Measurements from ENCODE around the gene PKLR. TPM values are rescaled to one million over a fixed set of nuclear protein-coding genes. Genes with fewer than 3 reads are reported as not detected.

Gene PKLR
- total and polyA plus RNA-seq, 2 of the 4 experiments (the other 2 are of a cell fraction), result 0.03 TPM; not detected in 1

DNA sequence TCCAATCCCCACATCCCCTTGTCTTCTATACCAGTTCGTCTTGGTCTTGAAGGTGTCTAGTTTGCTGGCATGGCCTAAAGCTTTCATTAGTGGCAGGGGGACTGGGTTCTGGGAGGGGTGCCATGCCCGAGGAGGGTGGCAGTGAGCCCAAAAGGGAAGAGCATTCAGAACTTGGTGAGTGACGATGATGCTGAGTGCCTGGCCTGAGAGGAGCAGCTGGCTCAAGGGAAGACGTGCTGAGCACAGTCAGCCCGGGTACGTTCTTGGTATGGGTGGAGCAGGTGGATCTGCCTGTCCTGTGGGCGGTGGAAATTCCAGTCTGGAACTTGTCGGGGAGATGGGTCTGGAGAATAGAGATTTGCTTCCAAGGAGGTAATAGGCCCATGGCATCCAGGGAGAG is 12.0 kb upstream of the PKLR start:
- H3K14ac ChIP-seq (replicated peaks; ENCODE audit: low read depth, low read length), result no peak overlapping the region
- H3K27me3 ChIP-seq (ENCODE audit: control insufficient read depth, insufficient read depth, low read length), result no peaks in the 10 kb centered on the region
- H3K56ac ChIP-seq (ENCODE audit: extremely low read depth, insufficient read depth, low read length), result no peak overlapping the region
- dilution Hi-C loops (cut with HindIII; ENCODE audit: low sequenced_read_pairs, unreplicated experiment), result no loop called here
- no peak overlapping the region for H2AFZ ChIP-seq (replicated peaks; ENCODE audit: low read length, poor library complexity)
- no peaks in the 10 kb centered on the region for H4K20me1 ChIP-seq (ENCODE audit: insufficient read depth, low read length)
- DNase-seq (no peak), ATAC-seq (ENCODE audit: low read depth) (no peak)
- H3K4me1 ChIP-seq (ENCODE audit: control insufficient read depth, insufficient read depth, low read length), result peaks cover 4% of the 10 kb centered on the region
- H3K9me3 ChIP-seq (ENCODE audit: control insufficient read depth, insufficient read depth, low read length), result no peaks in the 10 kb centered on the region
- no peak overlapping the region for H2BK15ac ChIP-seq (ENCODE audit: low read depth, low read length)
- peaks cover 20% of the 10 kb centered on the region for H3K36me3 ChIP-seq (ENCODE audit: control insufficient read depth, insufficient read depth, low read length)
- no peak overlapping the region for H2BK20ac ChIP-seq (ENCODE audit: low read depth, low read length)
- H3K4me2 ChIP-seq (ENCODE audit: low read depth, low read length), result no peak overlapping the region
- H2BK5ac ChIP-seq (ENCODE audit: low read depth, low read length, poor library complexity, severe bottlenecking), result no peak overlapping the region
- peaks cover 15 to 53% of the 10 kb centered on the region in 2 experiments for H3K79me1 ChIP-seq (ENCODE audit: low read depth in 1 of 2, low read length in 2 of 2)
- no peak overlapping the region for H4K8ac ChIP-seq (ENCODE audit: low read depth in 2 of 2, low read length in 2 of 2)
- peaks cover 10% of the 10 kb centered on the region; the same call in 1 of the 2 replicates for H3K9me1 ChIP-seq (ENCODE audit: insufficient read depth, low read length)
- WGBS, 2 experiments (ENCODE audit: extremely low coverage in 2 of 2, insufficient read length in 1 of 2), result 92% methylated on average over 7 of the region's 8 CpGs; no CpG with 5 or more reads in 1 of the 2 experiments
- no peak overlapping the region for H4K91ac ChIP-seq (ENCODE audit: insufficient read depth, low read depth, low read length)
- H4K5ac ChIP-seq (ENCODE audit: low read depth, low read length), result no peak overlapping the region
- no peak overlapping the region for H3K4me3 ChIP-seq (ENCODE audit: insufficient read depth, low read depth, low read length)
- H2AK9ac ChIP-seq (replicated peaks; ENCODE audit: low read depth, low read length, poor library complexity), result no peak overlapping the region
- no peak overlapping the region for H3K4ac ChIP-seq (ENCODE audit: low read depth, low read length)
- no peak overlapping the region for H3K9ac ChIP-seq (ENCODE audit: low read depth, low read length)
- no peak overlapping the region for H3K18ac ChIP-seq (ENCODE audit: low read depth, low read length)
- TF ChIP-seq FOS (IDR thresholded peaks at IDR 0.05; ENCODE audit: low read depth, low read length) (no peak), SMC3 (IDR thresholded peaks at IDR 0.05; ENCODE audit: low read depth, low read length) (no peak), MAZ (IDR thresholded peaks at IDR 0.05; ENCODE audit: borderline replicate concordance, low read depth, low read length) (no peak), RAD21 (IDR thresholded peaks at IDR 0.05; ENCODE audit: low read length) (no peak), MXI1 (IDR thresholded peaks at IDR 0.05; ENCODE audit: borderline replicate concordance, low read depth, low read length) (no peak), RFX5 (IDR thresholded peaks at IDR 0.05; ENCODE audit: low read depth, low read length) (no peak), CEBPB (IDR thresholded peaks at IDR 0.05; ENCODE audit: low read depth, low read length) (no peak), RCOR1 (IDR thresholded peaks at IDR 0.05; ENCODE audit: insufficient replicate concordance, low read length) (no peak), POLR2A (IDR thresholded peaks at IDR 0.05; ENCODE audit: low read depth, low read length) (no peak), MAFK (IDR thresholded peaks at IDR 0.05; ENCODE audit: low read depth, low read length) (no peak), NFE2L2 (IDR thresholded peaks at IDR 0.05; ENCODE audit: low read depth, low read length) (no peak)
- TF ChIP-seq, protein P1, sequence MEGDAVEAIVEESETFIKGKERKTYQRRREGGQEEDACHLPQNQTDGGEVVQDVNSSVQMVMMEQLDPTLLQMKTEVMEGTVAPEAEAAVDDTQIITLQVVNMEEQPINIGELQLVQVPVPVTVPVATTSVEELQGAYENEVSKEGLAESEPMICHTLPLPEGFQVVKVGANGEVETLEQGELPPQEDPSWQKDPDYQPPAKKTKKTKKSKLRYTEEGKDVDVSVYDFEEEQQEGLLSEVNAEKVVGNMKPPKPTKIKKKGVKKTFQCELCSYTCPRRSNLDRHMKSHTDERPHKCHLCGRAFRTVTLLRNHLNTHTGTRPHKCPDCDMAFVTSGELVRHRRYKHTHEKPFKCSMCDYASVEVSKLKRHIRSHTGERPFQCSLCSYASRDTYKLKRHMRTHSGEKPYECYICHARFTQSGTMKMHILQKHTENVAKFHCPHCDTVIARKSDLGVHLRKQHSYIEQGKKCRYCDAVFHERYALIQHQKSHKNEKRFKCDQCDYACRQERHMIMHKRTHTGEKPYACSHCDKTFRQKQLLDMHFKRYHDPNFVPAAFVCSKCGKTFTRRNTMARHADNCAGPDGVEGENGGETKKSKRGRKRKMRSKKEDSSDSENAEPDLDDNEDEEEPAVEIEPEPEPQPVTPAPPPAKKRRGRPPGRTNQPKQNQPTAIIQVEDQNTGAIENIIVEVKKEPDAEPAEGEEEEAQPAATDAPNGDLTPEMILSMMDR (conservative IDR thresholded peaks at IDR 0.05; ENCODE audit: low read depth, low read length), result no peak
- TF ChIP-seq, protein P2, sequence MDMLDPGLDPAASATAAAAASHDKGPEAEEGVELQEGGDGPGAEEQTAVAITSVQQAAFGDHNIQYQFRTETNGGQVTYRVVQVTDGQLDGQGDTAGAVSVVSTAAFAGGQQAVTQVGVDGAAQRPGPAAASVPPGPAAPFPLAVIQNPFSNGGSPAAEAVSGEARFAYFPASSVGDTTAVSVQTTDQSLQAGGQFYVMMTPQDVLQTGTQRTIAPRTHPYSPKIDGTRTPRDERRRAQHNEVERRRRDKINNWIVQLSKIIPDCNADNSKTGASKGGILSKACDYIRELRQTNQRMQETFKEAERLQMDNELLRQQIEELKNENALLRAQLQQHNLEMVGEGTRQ (IDR thresholded peaks at IDR 0.05; ENCODE audit: low read depth, low read length), result no peak
- TF ChIP-seq, protein P3, sequence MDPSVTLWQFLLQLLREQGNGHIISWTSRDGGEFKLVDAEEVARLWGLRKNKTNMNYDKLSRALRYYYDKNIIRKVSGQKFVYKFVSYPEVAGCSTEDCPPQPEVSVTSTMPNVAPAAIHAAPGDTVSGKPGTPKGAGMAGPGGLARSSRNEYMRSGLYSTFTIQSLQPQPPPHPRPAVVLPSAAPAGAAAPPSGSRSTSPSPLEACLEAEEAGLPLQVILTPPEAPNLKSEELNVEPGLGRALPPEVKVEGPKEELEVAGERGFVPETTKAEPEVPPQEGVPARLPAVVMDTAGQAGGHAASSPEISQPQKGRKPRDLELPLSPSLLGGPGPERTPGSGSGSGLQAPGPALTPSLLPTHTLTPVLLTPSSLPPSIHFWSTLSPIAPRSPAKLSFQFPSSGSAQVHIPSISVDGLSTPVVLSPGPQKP (IDR thresholded peaks at IDR 0.05; ENCODE audit: borderline replicate concordance, low read depth, low read length), result no peak
- intact Hi-C loops (cut with micrococcal nuclease), result no loop called here
- no peak overlapping the region for H3K23ac ChIP-seq (ENCODE audit: low read depth, low read length)
- H2BK120ac ChIP-seq (ENCODE audit: low read depth, low read length), result no peak overlapping the region
- in situ Hi-C loops (cut with MboI; ENCODE audit: low sequenced_read_pairs), result no loop called here
- CTCF ChIA-PET, result no interaction called here
- 0 out of 2 replicates have a peak overlapping the region, but pooled peaks have one; percentile 3 for H2AK5ac ChIP-seq (ENCODE audit: low read depth, low read length)
- BruUV-seq (replicated peaks), result no TSS peak
- no peak overlapping the region for H3K27ac ChIP-seq (ENCODE audit: insufficient read depth, low read length)
- POLR2A ChIA-PET (ENCODE audit: unreplicated experiment), result no interaction called here
